Spleen (tissue), 11 donors: ENCODE measurements around the gene ZNF516. TPM values are rescaled to one million over a fixed set of nuclear protein-coding genes. Genes with fewer than 3 reads are reported as not detected.
A peak's percentile ranks its signal among the peaks of the same experiment; 100 is the strongest.

Experiments used
- DNase-seq: peaks from one replicate; pipeline ENCODE4 v3.0.0-alpha.2; 2020
- H3K27ac ChIP-seq, 8 donors: fragments of 200-600 bp; sonication (generic) in 7 of 8; 1 replicate in 4 of 8; 2 replicates in 4 of 8; pipeline versions ENCODE4 v1.5.0 to v1.8.0; 2016 to 2021; ENCODE audit warnings: inconsistent platforms in 4 of 8, mild to moderate bottlenecking in 4 of 8, moderate library complexity in 1 of 8
- H3K27me3 ChIP-seq, 7 donors: fragments of 200-600 bp; sonication (generic) in 6 of 7; replicated peaks in 1 of 7; 1 replicate in 4 of 7; 2 replicates in 3 of 7; pipeline versions ENCODE4 v1.5.0 to v1.8.0; 2016 to 2021; ENCODE audit warnings: inconsistent platforms in 3 of 7, mild to moderate bottlenecking in 1 of 7
- H3K36me3 ChIP-seq, 6 donors: fragments of 200-600 bp; sonication (generic) in 5 of 6; 1 replicate in 4 of 6; 2 replicates in 2 of 6; pipeline versions ENCODE4 v1.5.0 to v1.8.0; 2016 to 2021; ENCODE audit warnings: inconsistent platforms in 2 of 6
- H3K4me1 ChIP-seq, 6 donors: fragments of 200-600 bp; sonication (generic) in 5 of 6; 1 replicate in 3 of 6; 2 replicates in 3 of 6; pipeline versions ENCODE4 v1.5.0 to v1.8.0; 2016 to 2021; ENCODE audit warnings: inconsistent platforms in 3 of 6
- H3K4me3 ChIP-seq, 8 donors: fragments of 200-600 bp; sonication (generic) in 7 of 8; 1 replicate in 4 of 8; 2 replicates in 4 of 8; pipeline versions ENCODE4 v1.5.0 to v1.8.0; 2016 to 2021; ENCODE audit warnings: inconsistent platforms in 4 of 8, mild to moderate bottlenecking in 4 of 8, moderate library complexity in 2 of 8
- H3K9me3 ChIP-seq, 8 donors: fragments of 200-600 bp; sonication (generic) in 7 of 8; 1 replicate in 4 of 8; 2 replicates in 4 of 8; pipeline versions ENCODE4 v1.5.0 to v1.8.0; 2016 to 2021; ENCODE audit warnings: inconsistent platforms in 4 of 8
- CTCF ChIP-seq, 11 experiments: fragments of 200-600 bp in 7 of 11; fragments of 450-650 bp in 4 of 11; sonication (generic) in 4 of 11; IDR thresholded peaks in 8 of 11; conservative IDR thresholded peaks in 3 of 11; 1 replicate in 7 of 11; 2 replicates in 4 of 11; pipeline versions ENCODE4 v1.4.0 to v1.8.0; 2016 to 2021; ENCODE audit warnings: antibody characterized with exemption in 11 of 11, inconsistent platforms in 4 of 11, mild to moderate bottlenecking in 1 of 11
- POLR2A ChIP-seq, 3 donors: fragments of 450-650 bp; IDR thresholded peaks; one replicate each; pipeline ENCODE4 v1.5.1; 2017; ENCODE audit warnings: antibody characterized with exemption in 3 of 3, mild to moderate bottlenecking in 1 of 3
- POLR2AphosphoS5 ChIP-seq, 3 donors: sonication (generic); formaldehyde crosslinking; IDR thresholded peaks; one replicate each; pipeline ENCODE4 v1.5.1; 2017; ENCODE audit warnings: antibody characterized with exemption in 3 of 3
- WGBS, 5 donors: extraction: QIAGEN DNeasy Blood & Tissue Kit in 3 of 5; methylation state at CpG; one replicate each; pipeline versions ENCODE4 v1.1.5 to v1.1.7; 2013 to 2018; 5-methylcytosine and 5-hydroxymethylcytosine counted together
- intact Hi-C: fragments of 100-400 bp; cut with DNase I; formaldehyde crosslinking; loops from one replicate; pipeline ENCODE4 v1.15.0; 2023; ENCODE audit warnings: low total_unique reads
- polyA plus RNA-seq, 3 donors: library from polyadenylated mRNA; stranded (reverse); fragments of 200-250 nt; gene quantifications; one replicate each; pipeline ENCODE4 v1.2.1, GENCODE V29; 2013
- total RNA-seq, 7 donors: library from RNA; depleted of rRNA in 3 of 7; stranded (reverse); fragments of >200 nt in 3 of 7; fragmentation: NEBNext Ultra II Directional in 4 of 7; extraction: Animal tissue kit (Norgen Biotek cat#: 25700) in 4 of 7; gene quantifications; one replicate each; pipeline versions ENCODE4 v1.1.0 to v1.2.1, GENCODE V29; 2016 to 2021
- donor health status: healthy with polysubstance abuse.
- donor health status: DM: no; HTN: no; CAD: no; lungs with moderate emphysema.
- donor health status: DM: no; HTN: no; CAD: no.
- donor health status: Bipolar disorder and iron deficiency.
- donor health status: healthy.
- donor health status: DM: no; HTN: no; CAD: no.
- donor health status: DM: yes; HTN: yes; CAD: no.

ZNF516 gene
- total and polyA plus RNA-seq, 10 donors: 4.5 to 58.4 (median 40.0) TPM

GRCh38 chr18:76507830-76508385, 12.9 kb upstream of the ZNF516 start:
- intact Hi-C loops: no loop called here
- no peak for DNase-seq
- Histone ChIP-seq H3K36me3 (no peaks in the 10 kb centered on the region), H3K27me3 (no peaks in the 10 kb centered on the region), H3K27ac (peak overlapping the region in 1 of 8 donors; percentile 46), H3K4me3 (no peak overlapping the region), H3K4me1 (peaks cover 0 to 38% (median 0%) of the 10 kb centered on the region in 6 donors), H3K9me3 (no peaks in the 10 kb centered on the region)
- WGBS, 5 donors: 64 to 84% (median 82%) methylated on average over 17 of the region's 17 CpGs
- TF ChIP-seq POLR2AphosphoS5 (IDR thresholded peaks at IDR 0.05) (no peak), CTCF (IDR thresholded peaks at IDR 0.05 in 8 of 11, conservative IDR thresholded peaks at IDR 0.05 in 3 of 11) (no peak), POLR2A (IDR thresholded peaks at IDR 0.05) (no peak)

GRCh38 chr18:76506974-76507764, 12.1 kb upstream of the ZNF516 start:
- 82 to 94% (median 90%) methylated on average over 21 of the region's 21 CpGs for WGBS, 5 donors
- no peaks in the 10 kb centered on the region for H3K36me3 ChIP-seq
- no peaks in the 10 kb centered on the region for H3K27me3 ChIP-seq
- intact Hi-C loops: no loop called here
- peak overlapping the region in 1 of 8 donors; percentile 46 for H3K27ac ChIP-seq
- DNase-seq: no peak
- peaks cover 0 to 43% (median 0%) of the 10 kb centered on the region in 6 donors for H3K4me1 ChIP-seq
- no peaks in the 10 kb centered on the region for H3K9me3 ChIP-seq
- TF ChIP-seq CTCF (IDR thresholded peaks at IDR 0.05 in 8 of 11, conservative IDR thresholded peaks at IDR 0.05 in 3 of 11) (no peak), POLR2A (IDR thresholded peaks at IDR 0.05) (no peak), POLR2AphosphoS5 (IDR thresholded peaks at IDR 0.05) (no peak)
- no peak overlapping the region for H3K4me3 ChIP-seq

GRCh38 chr18:76506395-76506794, 11.4 kb upstream of the ZNF516 start:
- Histone ChIP-seq H3K36me3 (no peaks in the 10 kb centered on the region), H3K27ac (no peak overlapping the region), H3K4me1 (peaks cover 0 to 49% (median 0%) of the 10 kb centered on the region in 6 donors), H3K27me3 (no peaks in the 10 kb centered on the region), H3K9me3 (no peaks in the 10 kb centered on the region), H3K4me3 (no peak overlapping the region)
- intact Hi-C loops: no loop called here
- WGBS, 5 donors: 85 to 91% (median 87%) methylated on average over 8 to 9 of the region's 9 CpGs
- no peak for DNase-seq
- TF ChIP-seq POLR2AphosphoS5 (IDR thresholded peaks at IDR 0.05): no peak
- no peak for TF ChIP-seq CTCF (IDR thresholded peaks at IDR 0.05 in 8 of 11, conservative IDR thresholded peaks at IDR 0.05 in 3 of 11)
- TF ChIP-seq POLR2A (IDR thresholded peaks at IDR 0.05): no peak

GRCh38 chr18:76505614-76506013, 10.6 kb upstream of the ZNF516 start:
- peaks cover 0 to 53% (median 1%) of the 10 kb centered on the region in 6 donors for H3K4me1 ChIP-seq
- intact Hi-C loops: no loop called here
- WGBS, 5 donors: 58 to 90% (median 86%) methylated on average over 2 of the region's 2 CpGs

More at GRCh38 chr18:76505614-76506013, 10.6 kb upstream of the ZNF516 start:
- DNase-seq: no peak
- H3K9me3 ChIP-seq: no peaks in the 10 kb centered on the region
- no peaks in the 10 kb centered on the region for H3K36me3 ChIP-seq
- no peaks in the 10 kb centered on the region for H3K27me3 ChIP-seq
- H3K4me3 ChIP-seq: no peak overlapping the region
- no peak for TF ChIP-seq POLR2AphosphoS5 (IDR thresholded peaks at IDR 0.05)
- no peak for TF ChIP-seq CTCF (IDR thresholded peaks at IDR 0.05 in 8 of 11, conservative IDR thresholded peaks at IDR 0.05 in 3 of 11)
- no peak for TF ChIP-seq POLR2A (IDR thresholded peaks at IDR 0.05)
- H3K27ac ChIP-seq: peak overlapping the region in 3 of 8 donors; percentile 5 to 79 (median 33)
